HUDEP-2 (cell line): Measurements from ENCODE around the gene KCNG1.

ENCODE experiments used
- DNase-seq, 76 experiments: peaks; one replicate each; lab custom pipeline; 2025; ENCODE audit not compliant: unreplicated experiment in 76 of 76; lab: John Stamatoyannopoulos, UW

Gene KCNG1

DNA sequence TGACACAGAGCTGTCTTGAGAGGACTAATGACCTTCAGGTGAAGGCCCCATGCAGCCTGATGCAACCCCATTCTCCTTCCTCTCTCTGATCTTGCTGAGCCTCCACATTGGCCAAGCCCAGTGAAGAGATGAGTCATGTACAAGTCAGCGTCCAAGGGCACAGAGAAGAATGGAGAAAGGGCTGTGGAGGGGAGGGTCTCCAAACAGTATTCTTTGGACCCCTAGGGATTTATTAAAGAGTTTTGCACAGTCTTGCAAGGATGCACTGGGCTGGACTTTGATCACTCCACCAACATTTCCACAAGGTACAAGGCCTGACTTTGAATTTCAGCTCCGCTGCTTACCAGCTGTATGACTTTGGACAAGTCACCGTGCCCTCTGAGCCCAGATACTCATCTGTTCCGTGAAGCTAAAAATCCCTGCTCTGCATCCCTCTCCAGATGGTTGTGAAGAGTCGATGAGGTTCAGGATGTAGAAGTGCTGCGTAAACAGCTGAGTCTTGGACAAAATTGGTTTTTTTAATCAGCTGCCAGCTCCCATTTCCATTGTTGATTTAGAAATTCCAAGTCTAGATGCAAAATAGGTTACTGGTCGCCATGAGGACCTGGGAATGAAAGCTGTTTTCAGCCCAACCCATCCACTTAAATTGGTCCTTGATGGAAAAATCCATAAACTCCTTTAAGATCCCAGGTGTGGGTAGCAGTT lies 14.1 kb upstream of the KCNG1 start:
- no peak for DNase-seq

DNA sequence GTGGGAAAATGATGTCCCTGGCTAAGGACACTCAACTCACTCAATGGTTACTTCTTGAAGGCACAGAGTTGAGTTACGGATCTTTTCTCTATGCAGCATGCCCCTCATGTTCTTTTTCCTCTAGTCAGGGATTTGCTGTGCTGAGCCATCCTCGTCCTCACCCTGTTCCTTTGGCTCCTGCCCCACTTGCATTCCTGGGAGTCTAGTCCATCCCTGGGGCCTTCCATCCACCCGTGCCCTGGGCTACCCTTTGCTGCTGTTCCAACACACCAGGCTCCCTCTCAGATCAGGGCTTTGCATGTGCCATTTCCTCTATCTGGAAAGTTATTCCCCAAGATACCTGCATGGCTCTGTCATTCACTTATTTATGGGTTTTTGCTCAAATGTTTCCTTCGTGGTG lies 13.3 kb upstream of the KCNG1 start:
- no peak for DNase-seq

DNA sequence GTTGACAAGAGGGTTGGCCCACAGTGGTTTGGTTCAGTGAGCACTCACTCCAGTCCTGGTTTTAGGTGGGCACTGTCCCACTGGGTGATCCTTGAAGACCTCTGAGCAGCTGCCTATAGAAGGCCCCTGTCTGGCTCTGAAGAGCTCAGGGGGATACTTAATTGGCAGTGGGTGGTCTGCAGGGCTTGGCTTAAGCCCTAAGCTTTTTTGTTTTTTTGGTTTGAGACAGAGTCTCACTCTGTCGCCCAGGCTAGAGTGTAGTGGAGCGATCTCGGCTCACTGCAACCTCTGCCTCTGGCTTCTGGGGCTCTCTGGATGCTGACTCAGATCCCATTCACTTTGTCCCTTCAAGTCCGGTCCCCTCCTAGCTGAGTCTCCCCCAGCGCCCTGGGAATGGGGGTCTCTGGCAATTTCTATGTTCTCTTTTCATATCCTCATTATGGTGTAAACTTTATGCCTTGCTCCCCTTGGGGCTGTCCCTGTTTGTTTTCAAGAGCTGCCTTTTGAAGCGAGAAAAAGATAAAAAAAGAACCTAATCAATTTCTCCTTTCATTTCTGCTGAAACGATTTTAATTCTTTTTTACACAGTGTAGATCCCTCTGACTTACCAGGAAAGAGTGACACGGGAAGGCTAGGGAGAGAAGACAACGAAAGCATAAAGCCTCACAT lies 12.2 kb upstream of the KCNG1 start:
- DNase-seq = no peak

DNA sequence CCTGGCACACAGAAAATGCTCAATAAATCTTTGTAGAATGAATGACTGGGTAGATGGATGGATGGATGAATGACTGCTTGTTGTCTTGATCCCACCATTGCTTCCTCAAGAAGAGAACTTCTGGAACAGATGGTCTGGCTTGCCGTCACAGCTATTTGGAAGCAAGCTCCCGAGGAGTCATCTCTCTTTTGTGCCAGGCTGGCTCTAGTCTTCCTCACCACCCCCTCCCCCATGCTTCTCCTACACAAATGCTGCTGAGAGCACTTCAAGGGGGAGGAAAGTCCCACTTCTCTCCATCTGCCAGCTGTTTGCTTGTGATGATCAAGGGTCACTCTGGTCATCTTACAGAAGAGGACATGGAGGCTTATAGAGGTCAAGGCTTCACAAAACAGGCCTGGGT lies 11.6 kb upstream of the KCNG1 start:
- DNase-seq = no peak

DNA sequence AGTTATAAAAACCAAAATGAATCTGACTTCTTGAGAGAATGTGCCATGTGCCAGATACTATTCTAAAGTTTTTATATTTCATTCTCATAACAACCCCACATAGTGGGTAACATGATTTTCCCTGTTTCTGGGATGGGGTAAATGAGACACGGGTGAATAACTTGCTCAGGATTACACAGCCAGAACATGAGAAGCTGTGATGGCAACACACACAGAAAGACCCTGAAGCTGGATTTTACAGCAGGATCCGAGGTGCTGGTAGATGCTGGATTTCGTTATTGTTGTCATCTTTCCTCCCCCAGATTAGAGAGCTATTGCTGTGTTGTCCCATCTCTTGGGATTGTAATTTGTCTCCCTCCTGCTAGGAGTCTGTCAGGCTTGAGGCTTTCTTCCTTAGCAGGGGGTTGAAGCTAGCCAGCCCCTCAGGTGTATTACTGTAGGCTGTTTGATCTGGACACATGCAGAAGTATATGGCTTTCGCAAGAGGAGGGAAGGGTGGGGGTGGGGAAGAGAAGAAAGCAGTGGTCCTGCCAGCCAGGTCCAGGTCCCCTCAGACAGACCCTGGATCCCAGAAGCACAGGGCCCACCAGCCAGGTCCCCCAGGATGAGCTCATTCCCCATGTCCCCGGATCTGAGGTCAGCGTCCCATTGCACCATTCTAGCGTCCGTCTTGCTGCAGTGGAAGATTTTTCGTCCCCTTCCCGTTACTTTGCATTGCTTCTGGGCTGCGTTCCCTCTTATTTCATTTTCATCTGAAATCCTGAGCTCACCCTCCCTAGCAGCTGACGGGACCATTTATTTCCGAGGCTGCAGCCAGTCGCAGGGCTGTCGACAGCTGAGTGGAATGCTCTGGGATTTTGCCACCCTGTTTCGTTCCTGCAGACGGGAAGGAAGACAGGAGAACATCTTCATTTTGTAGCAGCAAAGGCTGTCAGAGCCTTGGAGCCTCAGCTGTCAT lies 7.3 kb upstream of the KCNG1 start:
- no peak for DNase-seq

DNA sequence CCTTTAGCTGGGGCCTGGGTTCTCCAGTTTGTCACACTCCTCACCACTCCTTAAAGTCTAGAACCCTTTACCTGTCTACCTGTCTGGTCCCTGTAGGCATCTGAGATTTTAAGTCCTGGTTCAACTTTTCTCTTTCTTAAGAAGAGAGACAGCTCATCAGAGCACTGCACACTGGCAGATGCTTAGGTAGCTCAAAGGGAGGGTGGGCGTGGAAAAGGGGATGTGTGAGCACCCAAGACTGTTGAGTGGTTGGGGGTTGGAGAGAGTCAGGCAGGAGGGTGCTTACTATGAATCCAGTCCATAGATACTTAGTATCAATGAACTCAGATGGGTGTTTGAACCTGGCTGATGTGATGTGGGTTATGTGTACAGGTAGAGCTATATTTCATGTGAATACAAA lies 6.6 kb upstream of the KCNG1 start:
- DNase-seq = no peak

DNA sequence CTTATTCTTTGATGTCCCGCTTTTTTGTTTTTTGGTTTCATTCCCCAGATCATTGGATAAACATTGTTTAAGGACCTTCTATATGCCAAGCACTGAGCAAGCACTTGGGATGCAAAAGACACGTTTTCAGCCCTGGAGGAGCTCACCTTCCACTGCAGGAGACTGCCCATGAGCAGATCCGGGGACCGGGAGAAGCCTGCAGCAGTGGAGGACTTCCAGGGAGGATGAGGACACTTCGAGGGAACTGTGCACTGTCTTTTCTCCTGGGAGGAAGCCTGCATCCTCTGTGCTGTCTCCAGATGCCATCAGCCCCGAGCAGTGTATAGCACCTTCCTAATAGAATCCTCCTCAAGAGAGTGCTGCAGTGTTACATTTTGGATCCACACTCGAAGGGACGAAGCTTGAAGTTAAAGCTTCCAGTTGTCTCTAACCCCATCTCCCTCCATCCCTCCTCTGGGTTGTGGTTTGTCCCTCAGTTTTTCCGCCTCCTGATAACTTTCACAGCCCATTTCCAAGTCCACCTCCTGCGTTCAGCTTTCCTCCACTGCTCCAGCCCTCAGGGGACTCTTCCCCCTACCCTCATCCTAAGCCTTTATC lies 5.8 kb upstream of the KCNG1 start:
- DNase-seq = no peak

DNA sequence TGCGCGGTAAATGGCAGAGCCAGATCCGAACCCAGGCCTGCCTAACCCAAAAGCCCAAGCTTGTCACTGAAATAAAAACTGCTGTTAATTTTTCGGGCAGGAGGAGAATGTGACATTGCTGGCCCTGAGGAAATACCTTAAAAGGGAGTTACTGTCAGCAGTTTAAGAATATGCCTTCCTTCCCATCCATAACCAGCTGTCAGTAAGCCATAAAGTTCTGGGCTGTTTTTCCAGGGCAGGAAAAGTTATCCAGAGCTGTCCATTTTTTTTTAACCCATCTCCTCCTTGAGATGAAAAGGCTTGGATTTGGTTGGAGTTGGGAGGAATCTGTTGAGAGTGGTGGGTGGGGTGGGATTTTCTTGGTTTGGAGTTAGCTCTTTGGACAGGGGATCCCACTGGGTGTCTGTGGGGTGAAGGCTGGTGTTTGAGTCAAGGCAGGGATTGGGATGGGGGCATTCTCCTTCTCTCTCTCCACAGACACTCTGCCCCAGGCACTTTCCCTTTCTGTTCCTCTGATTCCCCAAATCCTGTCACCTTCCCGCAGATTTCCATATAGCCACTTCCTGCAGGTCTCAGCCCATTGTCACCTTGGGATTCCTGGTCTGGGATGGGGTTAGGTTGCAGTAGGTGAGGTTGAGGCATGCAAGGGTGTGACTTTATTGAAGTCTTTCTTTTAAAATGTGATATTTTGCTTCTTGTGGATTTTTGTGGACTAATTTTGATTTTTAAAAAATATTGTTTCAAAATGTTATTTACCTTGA lies 4.3 kb upstream of the KCNG1 start:
- no peak for DNase-seq

DNA sequence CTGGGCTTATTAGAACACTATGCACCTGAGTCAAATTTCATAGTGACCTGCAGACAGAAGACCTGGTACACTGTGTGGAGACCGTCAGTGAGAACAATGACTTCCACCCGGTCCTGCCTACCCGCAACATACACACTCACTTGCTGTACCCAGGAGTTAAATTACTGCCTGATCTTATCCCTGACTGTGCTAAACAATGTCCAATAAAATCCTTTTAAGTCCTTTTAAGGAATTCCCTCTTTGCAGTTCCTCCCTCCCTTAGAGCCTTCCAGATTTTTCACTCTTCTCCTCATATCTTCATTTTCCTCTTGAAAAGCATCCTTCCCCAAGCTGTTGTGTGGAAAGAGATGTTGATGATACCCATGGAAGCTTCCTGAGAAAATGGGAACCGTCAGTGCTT lies 3.4 kb upstream of the KCNG1 start:
- no peak for DNase-seq

DNA sequence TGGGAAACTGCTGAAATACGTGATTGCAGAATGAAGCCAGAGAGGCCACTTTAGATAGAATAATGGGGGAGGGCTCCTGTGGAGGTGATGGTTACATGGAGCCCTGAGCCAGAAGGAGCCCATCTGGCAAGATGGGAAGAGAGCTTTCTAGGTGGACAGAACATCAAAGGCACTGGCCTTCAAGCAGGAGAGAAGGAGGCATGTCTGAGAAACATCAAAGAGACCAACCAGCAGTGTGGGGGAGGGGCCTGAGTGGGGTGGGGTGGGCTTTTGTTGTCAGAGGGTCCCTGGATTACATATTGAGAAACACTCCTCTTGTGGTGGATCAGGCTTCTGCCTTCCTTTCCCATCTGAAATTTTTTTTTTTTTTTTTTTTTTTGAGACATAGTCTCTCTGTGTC lies 1.9 kb upstream of the KCNG1 start:
- no peak for DNase-seq

DNA sequence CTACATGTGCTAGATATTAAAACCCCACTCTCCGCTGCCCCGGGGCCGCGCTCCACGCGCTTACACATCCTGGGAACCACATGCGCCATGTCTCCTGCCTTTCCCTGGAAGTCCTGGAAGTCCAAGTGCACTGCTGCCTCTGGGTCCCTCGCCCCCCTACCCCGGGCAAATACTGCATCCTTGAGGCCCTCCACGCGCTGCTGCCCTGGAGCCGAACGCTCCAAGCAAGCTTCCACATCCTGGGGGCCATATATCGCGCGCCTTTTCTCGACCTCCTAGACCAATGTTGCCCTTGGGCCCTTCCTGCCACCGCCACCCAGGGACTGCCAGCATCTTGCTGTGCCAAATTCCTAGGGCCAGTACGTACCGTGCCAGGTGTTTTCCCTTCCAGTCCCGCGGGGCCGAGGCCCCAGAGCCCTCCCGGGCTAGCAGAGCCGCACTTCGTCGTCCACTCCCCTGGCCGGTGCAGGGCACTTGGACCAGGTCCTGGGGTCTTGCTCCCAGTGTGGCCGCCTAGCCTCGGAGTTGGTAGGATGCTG lies 779 bp upstream of the KCNG1 start:
- DNase-seq = no peak

DNA sequence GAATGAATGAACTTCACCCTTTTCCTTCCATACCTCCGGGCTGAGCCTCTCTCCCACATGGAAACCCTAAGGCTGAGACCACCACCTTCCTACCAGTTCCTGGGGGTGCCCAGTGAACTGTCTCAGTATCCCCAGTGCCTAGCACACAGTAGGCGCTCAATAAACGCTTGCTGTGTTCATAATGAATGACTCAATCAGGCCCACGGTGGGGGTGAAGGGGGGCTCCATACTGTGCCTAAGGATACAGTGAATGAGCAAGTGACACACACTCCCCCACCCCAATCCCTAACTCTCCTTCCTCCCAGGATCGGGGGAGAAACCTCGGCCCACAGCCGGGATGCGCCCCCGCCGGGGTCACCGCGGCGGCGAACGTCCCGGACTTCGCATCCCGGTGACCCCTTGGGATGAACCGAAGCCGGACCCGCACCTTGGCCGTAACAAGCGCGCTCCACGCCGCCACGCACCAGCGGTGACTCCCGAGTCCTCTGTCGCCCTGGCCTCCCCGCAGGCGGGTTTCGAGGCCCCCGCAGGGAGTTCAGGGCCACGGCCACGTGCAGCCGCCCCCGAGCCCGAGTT lies 592 bp downstream of the KCNG1 start:
- no peak for DNase-seq

DNA sequence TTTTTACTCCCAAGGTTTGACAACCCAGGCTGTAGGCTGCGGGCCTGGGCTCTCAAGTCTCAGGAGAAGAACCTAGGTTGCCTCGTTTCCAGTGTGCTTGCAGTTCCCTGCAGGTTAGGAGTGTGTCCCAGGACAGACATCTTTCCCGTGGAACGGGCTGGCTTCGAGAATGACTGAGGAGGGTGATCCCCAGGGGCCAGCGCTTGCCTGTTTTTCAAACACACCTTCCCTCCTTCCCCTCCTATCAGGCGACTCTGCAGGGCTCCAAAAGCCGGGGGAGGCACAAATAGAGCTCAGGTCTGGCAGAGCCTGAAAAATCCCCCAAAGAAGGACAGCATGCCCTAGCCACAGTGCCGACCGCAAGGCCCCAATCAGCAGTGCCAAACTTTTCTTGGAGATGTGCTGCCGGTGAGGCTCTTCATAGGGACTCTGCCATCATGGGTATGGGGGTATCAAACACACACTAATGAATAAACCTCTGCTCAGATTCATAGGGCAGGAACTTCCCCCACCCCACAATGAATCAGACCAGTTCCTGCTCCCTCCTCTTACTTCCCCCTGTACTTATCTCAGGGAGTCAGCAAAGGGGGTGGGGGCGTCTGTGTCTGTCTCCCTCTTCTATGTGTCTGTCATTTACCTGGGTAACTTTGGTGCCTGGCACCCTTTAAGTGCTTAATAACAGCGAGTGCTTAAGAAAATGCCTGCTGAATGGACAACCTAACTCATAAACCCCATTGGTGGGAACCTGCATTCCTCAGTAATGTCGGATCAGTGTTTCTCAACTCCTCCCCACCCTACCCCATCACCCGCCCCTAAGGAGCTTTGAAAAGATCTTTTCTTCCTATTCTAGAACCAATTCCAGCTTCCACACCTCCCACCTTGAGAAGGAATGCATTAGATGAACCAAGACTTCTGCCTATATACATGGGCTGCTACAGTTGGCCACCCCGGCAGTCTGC lies 1.6 kb downstream of the KCNG1 start:
- no peak for DNase-seq

DNA sequence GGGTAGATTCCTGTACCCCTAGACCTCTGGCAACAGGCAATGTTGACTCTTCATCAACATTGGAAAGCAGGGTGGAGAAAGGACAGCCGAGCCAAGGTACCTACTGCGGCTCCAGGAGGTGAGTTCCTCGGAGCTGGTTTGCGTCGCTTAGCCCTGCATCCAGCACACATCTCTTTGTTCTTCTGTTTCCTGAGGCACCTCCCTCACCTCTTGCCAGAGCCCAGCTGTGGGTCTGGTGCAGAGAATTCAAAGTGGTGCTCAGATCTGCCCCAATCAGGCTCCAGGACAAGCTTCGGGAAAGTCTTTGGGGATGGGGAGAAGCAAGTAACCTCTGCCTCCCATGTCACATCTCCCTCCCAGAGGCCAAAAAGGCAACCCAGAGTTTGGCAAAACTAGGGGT lies 2.2 kb downstream of the KCNG1 start:
- DNase-seq = no peak

DNA sequence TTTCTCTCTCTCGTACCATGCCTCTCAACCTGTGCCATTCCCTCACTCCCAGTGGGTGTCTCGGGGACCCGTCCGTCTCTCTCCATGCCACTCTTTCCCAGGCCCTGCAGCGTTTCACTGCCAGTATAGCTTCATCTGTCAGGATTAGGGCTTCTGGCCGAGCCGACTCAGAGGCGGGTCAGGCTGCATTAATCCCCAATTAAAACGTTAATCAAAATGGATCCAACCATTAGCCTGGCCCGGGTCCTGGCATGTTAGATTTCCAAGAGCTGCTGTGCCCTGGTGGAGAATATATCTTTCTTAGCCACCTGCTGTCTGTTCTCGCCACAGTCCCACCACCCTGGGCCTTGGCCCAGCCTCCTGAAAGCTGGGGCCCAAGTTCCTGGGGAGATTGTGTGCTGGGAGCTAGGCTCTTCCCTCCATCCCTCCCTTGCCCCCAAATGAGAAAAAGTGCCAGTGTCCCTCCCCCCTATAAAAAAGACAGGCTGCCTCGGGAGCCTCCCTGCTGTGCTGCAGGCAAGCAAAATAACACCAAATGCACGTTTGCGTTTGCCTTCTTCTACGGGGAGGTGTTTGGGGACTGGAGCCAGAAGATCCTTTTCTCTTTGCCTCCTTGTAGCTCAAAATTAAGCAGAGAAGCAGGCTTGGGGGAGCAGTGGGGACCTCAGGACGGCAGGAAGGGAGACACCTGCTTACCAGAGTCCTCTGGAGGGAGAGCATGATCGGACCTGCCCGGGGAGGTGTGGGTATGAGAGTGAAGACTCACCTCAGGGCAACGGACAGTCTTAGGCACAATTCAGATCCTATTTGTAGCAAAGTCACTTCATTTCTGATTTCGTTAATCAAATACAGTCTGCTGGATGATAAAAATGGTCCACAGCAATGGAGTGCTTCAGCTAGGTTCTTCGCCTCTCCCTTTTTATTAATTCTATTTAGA lies 3.0 kb downstream of the KCNG1 start:
- DNase-seq = no peak

DNA sequence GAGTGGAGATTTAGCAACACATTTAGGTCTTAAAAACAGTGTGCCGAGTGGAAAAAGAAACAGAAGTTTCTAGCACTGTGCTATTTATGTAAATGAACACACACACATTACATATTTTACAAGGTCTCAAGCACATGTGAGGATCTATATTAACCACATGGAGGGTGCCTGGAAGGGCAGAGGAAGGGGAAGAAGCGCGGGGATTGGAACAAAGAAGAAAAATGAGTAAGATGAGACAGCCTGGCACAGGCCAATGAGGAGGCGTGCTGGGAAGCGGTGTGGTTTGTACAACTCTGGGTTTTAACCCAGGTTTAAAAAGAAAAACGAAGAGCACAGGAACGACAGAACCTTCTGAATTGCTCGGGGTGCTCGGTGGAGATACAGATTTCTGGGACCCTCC lies 5.7 kb downstream of the KCNG1 start:
- no peak for DNase-seq

DNA sequence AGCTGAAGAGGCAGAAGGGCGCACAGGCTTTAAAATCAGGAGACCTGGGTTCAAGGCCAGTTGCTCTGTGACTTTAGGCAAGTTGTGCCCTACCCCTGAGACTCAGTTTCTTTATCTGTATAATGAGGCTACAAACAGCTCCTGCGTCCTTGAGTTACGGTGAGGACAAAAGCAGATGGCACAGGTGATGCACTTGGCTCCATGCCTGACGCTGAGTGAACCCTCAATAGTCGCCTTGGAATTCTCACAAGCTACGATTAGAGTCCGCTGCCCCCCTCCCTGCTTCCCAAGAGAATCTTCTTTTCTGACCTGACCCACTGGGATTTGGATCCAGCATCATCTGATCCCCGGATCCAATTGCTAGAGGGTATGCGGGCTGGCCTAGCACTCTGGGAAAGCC lies 6.4 kb downstream of the KCNG1 start:
- DNase-seq = no peak
